ENCODE measurements around the gene MSI2.

MSI2 gene

DNA sequence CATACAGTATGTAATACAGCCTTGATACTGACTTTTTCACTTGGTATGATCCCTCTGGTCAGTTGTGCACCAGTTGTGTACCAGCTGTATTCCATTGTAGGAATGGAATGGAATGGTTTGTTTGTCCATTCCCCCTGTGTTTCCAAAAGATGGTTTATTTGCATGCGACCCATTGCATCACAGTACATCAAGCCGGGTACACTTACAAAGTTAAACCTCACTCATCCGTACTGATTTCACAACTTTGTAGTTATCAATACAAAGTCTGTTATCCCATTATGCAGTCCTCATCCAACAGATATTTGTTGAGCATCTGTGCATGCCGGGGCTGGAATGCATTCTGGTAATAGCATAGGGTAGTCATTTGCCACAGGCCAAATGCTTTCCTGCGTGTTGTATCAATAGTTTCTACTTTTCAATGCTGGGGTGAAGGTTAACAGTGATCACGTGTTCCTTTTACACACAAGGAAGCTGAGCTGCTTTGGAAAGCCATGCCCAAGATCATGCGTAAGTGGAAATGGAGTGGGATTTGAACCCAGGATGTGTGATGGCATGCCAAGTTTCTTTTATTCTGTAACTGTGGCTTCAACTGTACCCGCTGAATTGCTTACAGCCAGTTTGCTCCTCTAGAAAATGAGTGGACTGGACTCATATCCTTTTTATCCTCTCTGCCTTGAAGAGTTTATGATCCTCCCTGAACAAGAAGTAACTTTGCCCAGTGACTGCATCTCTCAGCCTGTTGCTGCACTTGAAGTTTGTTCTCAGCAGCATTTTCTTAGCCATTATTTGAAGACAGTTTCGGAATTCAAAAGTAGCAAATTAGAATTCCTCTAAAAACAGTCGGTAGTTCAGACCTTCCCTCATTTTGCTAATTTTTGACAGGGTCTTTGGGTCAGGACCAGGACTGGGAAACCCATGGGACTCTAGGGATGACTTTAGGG, 260.2 kb downstream of the MSI2 start:
- no peak for DNase-seq

GRCh38 chr17:57517273-57517631, 260.9 kb downstream of the MSI2 start:
- DNase-seq: no peak

- no peak for DNase-seq
Observed at GRCh38 chr17:57517632-57518456, 261.5 kb downstream of the MSI2 start.

DNA sequence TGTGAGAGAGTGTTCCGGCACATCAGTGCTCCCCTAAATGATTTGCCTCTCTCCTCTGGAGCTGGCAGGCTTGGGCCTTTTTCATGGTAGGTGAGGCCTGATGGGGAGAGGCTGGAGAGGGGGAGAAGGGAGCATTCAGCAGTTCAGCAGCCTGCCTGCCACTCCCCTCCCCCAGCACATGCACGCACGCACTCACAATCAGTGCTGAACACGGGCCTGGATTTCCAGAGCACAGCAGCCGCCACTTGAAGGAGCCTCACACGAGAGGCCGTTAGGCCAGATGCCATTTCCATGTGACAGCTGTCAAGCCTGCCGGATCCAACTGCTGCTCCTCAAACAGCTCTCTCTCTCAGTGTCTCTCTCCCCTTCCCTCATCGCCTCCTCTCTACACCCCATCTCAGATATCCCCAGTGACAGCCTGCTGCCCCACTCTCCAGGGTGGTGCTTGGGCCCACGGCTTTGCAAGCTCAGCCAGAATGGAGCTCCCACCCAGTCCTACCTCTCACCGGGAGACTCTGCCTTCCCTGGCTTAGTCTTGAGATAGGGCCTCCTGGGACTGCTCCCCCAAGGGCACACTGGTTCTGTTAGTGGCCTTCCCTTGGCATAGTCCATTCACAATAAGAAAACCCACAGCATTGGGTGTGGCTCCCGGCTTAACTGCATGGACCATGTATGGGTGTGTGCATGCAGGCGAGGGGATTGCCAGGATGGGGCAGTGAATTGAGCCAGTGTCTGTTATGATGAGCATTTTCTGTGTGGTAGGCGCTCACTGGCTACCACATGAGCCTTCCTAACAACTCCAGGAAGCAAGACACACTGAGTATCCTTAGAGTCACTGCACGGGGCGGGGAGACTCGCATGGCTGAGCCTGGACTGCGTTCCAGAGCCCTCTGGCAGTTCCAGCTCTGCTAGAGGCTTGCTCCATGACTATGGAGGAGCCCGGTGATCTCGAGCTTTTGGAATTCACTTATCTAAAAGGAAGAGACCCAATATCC, 262.6 kb downstream of the MSI2 start:
- DNase-seq: no peak

GRCh38 chr17:57519800-57520199, 263.5 kb downstream of the MSI2 start:
- no peak for DNase-seq

DNA sequence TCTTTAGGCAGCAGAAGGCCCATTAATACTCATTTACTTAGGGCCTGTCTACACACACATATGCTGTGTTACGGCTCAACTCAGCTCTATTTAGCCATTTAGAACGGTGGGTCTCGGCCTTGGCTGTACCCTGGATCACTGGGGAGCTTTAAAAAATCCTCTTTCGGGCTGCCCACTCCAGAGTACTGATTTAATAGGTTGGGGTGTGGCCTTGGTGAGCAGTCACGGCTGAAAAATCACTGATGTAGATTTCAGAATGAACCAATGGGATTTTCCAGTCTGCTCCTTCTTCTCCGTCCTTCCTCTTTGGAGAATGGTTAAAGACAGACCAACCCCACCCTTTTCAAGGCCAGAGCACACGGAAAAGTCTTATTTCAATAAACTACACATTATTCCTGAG, 265.3 kb downstream of the MSI2 start:
- no peak for DNase-seq

GRCh38 chr17:57522042-57523005, 266.0 kb downstream of the MSI2 start:
- no peak for DNase-seq

GRCh38 chr17:57523926-57524632, 267.8 kb downstream of the MSI2 start:
- no peak for DNase-seq

GRCh38 chr17:57524839-57525568, 268.7 kb downstream of the MSI2 start:
- no peak for DNase-seq

GRCh38 chr17:57527221-57528057, 271.1 kb downstream of the MSI2 start:
- no peak for DNase-seq

- DNase-seq: no peak
Observed at GRCh38 chr17:57528058-57528451, 271.7 kb downstream of the MSI2 start.

GRCh38 chr17:57530026-57530425, 273.7 kb downstream of the MSI2 start:
- no peak for DNase-seq

DNA sequence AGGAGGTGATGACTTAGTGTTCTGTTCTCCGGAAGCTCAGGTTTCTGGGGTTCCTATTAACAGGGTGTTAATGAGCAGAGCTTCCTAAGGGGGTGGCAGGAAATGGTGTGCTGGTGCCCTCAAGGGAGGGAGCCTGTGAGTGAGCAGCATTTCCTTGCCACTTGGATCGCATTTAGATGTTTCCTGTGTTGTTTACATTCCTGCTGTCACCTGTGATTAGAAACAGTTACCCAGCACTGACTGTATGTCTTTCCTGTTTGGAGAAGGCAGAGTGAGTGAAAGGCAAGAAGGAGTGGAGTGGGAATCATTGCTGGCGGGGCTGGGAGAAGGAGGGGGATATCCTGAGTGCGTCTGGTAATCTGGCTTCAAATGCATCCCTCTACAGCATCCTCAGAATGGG, 274.2 kb downstream of the MSI2 start:
- no peak for DNase-seq

- DNase-seq: no peak
Observed at GRCh38 chr17:57531078-57531477, 274.8 kb downstream of the MSI2 start.

- DNase-seq: no peak
Observed at GRCh38 chr17:57531648-57532504, 275.6 kb downstream of the MSI2 start.

GRCh38 chr17:57532556-57532955, 276.2 kb downstream of the MSI2 start:
- no peak for DNase-seq

GRCh38 chr17:57532966-57533365, 276.6 kb downstream of the MSI2 start:
- no peak for DNase-seq

DNA sequence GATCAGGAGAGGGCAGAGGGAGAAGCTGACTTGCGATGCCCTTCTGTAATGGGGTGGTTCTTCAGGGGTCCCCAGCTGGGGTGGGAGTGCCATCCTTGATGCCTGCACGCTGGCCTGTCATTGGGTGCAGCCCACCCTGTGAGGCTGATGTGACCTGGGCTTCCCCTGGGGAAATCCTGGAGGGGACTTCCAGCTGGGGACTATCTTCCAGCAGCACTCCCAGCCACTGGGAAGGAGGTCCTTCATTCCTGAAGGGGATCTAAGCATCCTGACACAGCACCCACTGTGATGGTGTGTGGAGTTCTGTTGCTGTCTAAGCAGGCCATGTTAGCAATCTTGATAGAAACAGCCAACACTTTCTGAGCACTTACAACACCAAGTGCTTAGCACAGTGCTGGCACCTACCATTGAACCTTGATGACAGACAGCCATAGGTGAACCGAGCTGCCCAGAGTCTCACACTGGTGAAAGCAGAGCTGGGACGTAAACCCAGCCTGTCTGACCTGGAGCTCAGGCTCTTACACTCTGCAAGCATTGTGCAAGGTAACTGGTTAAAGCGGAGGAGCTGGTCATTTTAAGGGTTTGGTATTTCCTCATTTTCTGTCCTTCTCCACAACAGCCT, 277.5 kb downstream of the MSI2 start:
- no peak for DNase-seq
